Upper lobe of right lung (tissue), 1 donor: ENCODE results near the gene MACF1. TPM values are rescaled to one million over a fixed set of nuclear protein-coding genes. Genes with fewer than 3 reads are reported as not detected.

Experiments used
- ATAC-seq: fragments of 200-7000 bp; cut with Tn5 transposase; one replicate; pipeline ENCODE4 v1.9.1; 2020; ENCODE audit warnings: mild to moderate bottlenecking, moderate library complexity
- DNase-seq: peaks from one replicate; pipeline ENCODE4 v3.0.0-alpha.2; 2020
- H3K27ac ChIP-seq: fragments of 200-600 bp; one replicate; pipeline ENCODE4 v1.8.0; 2022
- H3K27me3 ChIP-seq: fragments of 200-600 bp; one replicate; pipeline ENCODE4 v1.8.0; 2022; ENCODE audit warnings: mild to moderate bottlenecking
- H3K36me3 ChIP-seq: fragments of 200-600 bp; one replicate; pipeline ENCODE4 v1.8.0; 2022
- H3K4me1 ChIP-seq: fragments of 200-600 bp; one replicate; pipeline ENCODE4 v1.8.0; 2022
- H3K4me3 ChIP-seq: fragments of 200-600 bp; one replicate; pipeline ENCODE4 v1.8.0; 2022; ENCODE audit warnings: mild to moderate bottlenecking
- H3K9me3 ChIP-seq: fragments of 200-600 bp; one replicate; pipeline ENCODE4 v1.8.0; 2022
- CTCF ChIP-seq: fragments of 200-600 bp; IDR thresholded peaks from one replicate; pipeline ENCODE4 v1.8.0; 2022; ENCODE audit warnings: antibody characterized with exemption
- intact Hi-C: fragments of 100-400 bp; cut with DNase I; formaldehyde crosslinking; loops from one replicate; pipeline ENCODE4 v1.11.0; 2022
- total RNA-seq: library from RNA; stranded (reverse); fragmentation: NEBNext Ultra II Directional; extraction: Animal tissue kit (Norgen Biotek cat#: 25700); gene quantifications from one replicate; pipeline ENCODE4 v1.2.1, GENCODE V29; 2021
- donor health status: DM: no; HTN: yes; CAD: no; lungs with severe emphysema.

Gene MACF1
- total RNA-seq, 1 donor from 2014 or later, result 814 TPM

- Histone ChIP-seq H3K4me3 (no peak overlapping the region), H3K36me3 (peaks cover 10% of the 10 kb centered on the region), H3K27me3 (no peaks in the 10 kb centered on the region), H3K9me3 (no peaks in the 10 kb centered on the region), H3K27ac (no peak overlapping the region), H3K4me1 (peaks cover 35% of the 10 kb centered on the region)
- DNase-seq (no peak), ATAC-seq (no peak)
- intact Hi-C loops, result no loop called here
- no peak for TF ChIP-seq CTCF
These were observed 73.4 kb downstream of the MACF1 start for GRCh38 chr1:39277879-39278278.

- DNase-seq (no peak), ATAC-seq (no peak)
- H3K9me3 ChIP-seq, result no peaks in the 10 kb centered on the region
- intact Hi-C loops, result no loop called here
- H3K27me3 ChIP-seq, result no peaks in the 10 kb centered on the region
- no peak for TF ChIP-seq CTCF
- H3K36me3 ChIP-seq, result peaks cover 58% of the 10 kb centered on the region
- H3K4me1 ChIP-seq, result peaks cover 19% of the 10 kb centered on the region
- no peak overlapping the region for H3K27ac ChIP-seq
- H3K4me3 ChIP-seq, result no peak overlapping the region
These were observed 78.2 kb downstream of the MACF1 start for GRCh38 chr1:39282537-39283216.

GRCh38 chr1:39283858-39284257 is 79.4 kb downstream of the MACF1 start:
- ATAC-seq (no peak), DNase-seq (no peak)
- H3K4me1 ChIP-seq, result peaks cover 7% of the 10 kb centered on the region
- H3K27ac ChIP-seq, result no peak overlapping the region
- H3K27me3 ChIP-seq, result no peaks in the 10 kb centered on the region
- H3K9me3 ChIP-seq, result no peaks in the 10 kb centered on the region
- H3K4me3 ChIP-seq, result no peak overlapping the region
- no peak for TF ChIP-seq CTCF
- intact Hi-C loops, result no loop called here
- peaks cover 70% of the 10 kb centered on the region for H3K36me3 ChIP-seq

- Histone ChIP-seq H3K4me3 (no peak overlapping the region), H3K9me3 (no peaks in the 10 kb centered on the region), H3K36me3 (peaks cover 94% of the 10 kb centered on the region), H3K27me3 (no peaks in the 10 kb centered on the region), H3K4me1 (no peaks in the 10 kb centered on the region), H3K27ac (no peak overlapping the region)
- no peak for TF ChIP-seq CTCF
- intact Hi-C loops, result no loop called here
- DNase-seq (no peak), ATAC-seq (no peak)
These were observed 83.0 kb downstream of the MACF1 start for GRCh38 chr1:39287541-39287940.

- Histone ChIP-seq H3K27ac (no peak overlapping the region), H3K4me3 (no peak overlapping the region), H3K9me3 (no peaks in the 10 kb centered on the region), H3K4me1 (no peaks in the 10 kb centered on the region), H3K27me3 (no peaks in the 10 kb centered on the region), H3K36me3 (peaks cover 94% of the 10 kb centered on the region)
- intact Hi-C loops, result no loop called here
- ATAC-seq (no peak), DNase-seq (no peak)
- TF ChIP-seq CTCF, result no peak
These were observed 84.4 kb downstream of the MACF1 start for GRCh38 chr1:39288735-39289465.
